K562 (cell line): ENCODE data around the gene BORA. TPM values are rescaled to one million over a fixed set of nuclear protein-coding genes. Genes with fewer than 3 reads are reported as not detected.
A peak's percentile ranks its signal among the peaks of the same experiment; 100 is the strongest.

Experiments used
- ADNP ChIP-seq: fragments of 200-800 bp; sonication (Bioruptor generic); IDR thresholded peaks from 2 replicates; pipeline ENCODE4 v1.6.1; 2016; ENCODE audit warnings: missing genetic modification characterization, missing compliant biosample characterization
- ARID3B ChIP-seq: fragments of 250-450 bp; sonication (Bioruptor Pico); IDR thresholded peaks from 2 replicates; pipeline ENCODE4 v1.4.0; 2020; ENCODE audit warnings: borderline replicate concordance
- ATF4 ChIP-seq: fragments of 450-650 bp; formaldehyde crosslinking; IDR thresholded peaks from 2 replicates; pipeline ENCODE4 v1.4.0; 2022; ENCODE audit warnings: mild to moderate bottlenecking, moderate library complexity
- ERF ChIP-seq: fragments of 450-650 bp; formaldehyde crosslinking; IDR thresholded peaks from 2 replicates; pipeline ENCODE4 v1.4.0; 2020; ENCODE audit warnings: mild to moderate bottlenecking, mixed read lengths
- FOXJ3 ChIP-seq: sonication (generic); formaldehyde crosslinking; IDR thresholded peaks from 2 replicates; pipeline ENCODE4 v1.4.0; 2020; ENCODE audit warnings: mild to moderate bottlenecking, missing genetic modification reagents
- KLF13 ChIP-seq: fragments of 450-650 bp; IDR thresholded peaks from 2 replicates; pipeline ENCODE4 v1.6.1; 2016; ENCODE audit warnings: missing genetic modification characterization, low read depth, mild to moderate bottlenecking, missing compliant biosample characterization, moderate library complexity, borderline replicate concordance
- NONO ChIP-seq, 2 experiments: fragments of 200-400 bp in 1 of 2; fragments of 450-650 bp in 1 of 2; formaldehyde crosslinking in 1 of 2; IDR thresholded peaks; 2 replicates each; pipeline ENCODE4 v1.6.1; 2017; ENCODE audit warnings: low read depth in 2 of 2, mild to moderate bottlenecking in 2 of 2, moderate library complexity in 2 of 2, low read length in 1 of 2
- PHF21A ChIP-seq: fragments of 450-650 bp; IDR thresholded peaks from 2 replicates; pipeline ENCODE4 v1.6.1; 2017; ENCODE audit warnings: low read depth, borderline replicate concordance
- RBM17 ChIP-seq: fragments of 200-400 bp; formaldehyde crosslinking; IDR thresholded peaks from 2 replicates; pipeline ENCODE4 v1.6.1; 2017; ENCODE audit warnings: low read depth, mild to moderate bottlenecking, low read length, borderline replicate concordance
- SAFB ChIP-seq: fragments of 200-400 bp; formaldehyde crosslinking; IDR thresholded peaks from 2 replicates; pipeline ENCODE4 v1.6.1; 2017; ENCODE audit warnings: low read depth, low read length, borderline replicate concordance
- SMAD2 ChIP-seq: fragments of 150-350 bp; IDR thresholded peaks from 2 replicates; pipeline ENCODE4 v1.6.1; 2014; ENCODE audit warnings: low read depth, mild to moderate bottlenecking, low read length
- SMARCE1 ChIP-seq: fragments of 450-650 bp; IDR thresholded peaks from 2 replicates; pipeline ENCODE4 v1.7.1; 2016; ENCODE audit warnings: mild to moderate bottlenecking
- SP1 ChIP-seq: sonication (generic); formaldehyde crosslinking; IDR thresholded peaks from 2 replicates; pipeline ENCODE4 v1.8.1; 2022; ENCODE audit warnings: mild to moderate bottlenecking, missing genetic modification reagents
- STAT6 ChIP-seq: sonication (generic); formaldehyde crosslinking; IDR thresholded peaks from 2 replicates; pipeline ENCODE4 v1.8.1; 2023; ENCODE audit warnings: mild to moderate bottlenecking, missing genetic modification reagents
- SUPT5H ChIP-seq: fragments of 450-650 bp; IDR thresholded peaks from 2 replicates; pipeline ENCODE4 v1.6.1; 2016
- TAF1 ChIP-seq: IDR thresholded peaks from 2 replicates; pipeline ENCODE4 v1.6.1; 2011; ENCODE audit warnings: mild to moderate bottlenecking, low read length, moderate library complexity; ENCODE audit not compliant: insufficient read depth, control insufficient read depth, severe bottlenecking; ENCODE audit errors: extremely low read depth
- THRA ChIP-seq: fragments of 450-650 bp; IDR thresholded peaks from 2 replicates; pipeline ENCODE4 v1.6.1; 2017; ENCODE audit warnings: mild to moderate bottlenecking, moderate library complexity
- ZBTB5 ChIP-seq: fragments of 450-650 bp; IDR thresholded peaks from 2 replicates; pipeline ENCODE4 v1.6.1; 2017; ENCODE audit warnings: antibody characterized with exemption
- ZNF316 ChIP-seq: fragments of 450-650 bp; IDR thresholded peaks from 2 replicates; pipeline ENCODE4 v1.6.1; 2016
- polyA plus RNA-seq, 8 experiments: library from polyadenylated mRNA; depleted of rRNA in 4 of 8; stranded (reverse) in 5 of 8; unstranded in 3 of 8; fragments of >200 nt; fragmentation: Nextera tagmentation in 2 of 8; fragmentation: Illumina TruSeq in 1 of 8; extraction: Ambion mirVana in 2 of 8; extraction: Trizol in 1 of 8; gene quantifications; 2 replicates each; pipeline versions ENCODE4 v1.2.1 to v1.2.3, GENCODE V29; 2011 to 2014; ENCODE audit warnings: inconsistent platforms in 1 of 8, missing spikeins in 1 of 8
- total RNA-seq, 7 experiments: library from RNA; depleted of rRNA in 6 of 7; stranded (reverse); fragments of >200 nt in 6 of 7; fragmentation: Illumina TruSeq in 2 of 7; extraction: Trizol in 2 of 7; gene quantifications; 2 replicates each; pipeline versions ENCODE4 v1.2.1 to v1.2.3, GENCODE V29; 2011 to 2021; ENCODE audit warnings: low replicate concordance in 1 of 7

BORA gene
- total and polyA plus RNA-seq, 9 of the 15 experiments (the other 6 are each of a cell fraction or from before 2014, with no cell fraction given): 12.4 to 21.5 (median 18.2) TPM

- TF ChIP-seq SAFB: no peak
- TF ChIP-seq NONO (IDR thresholded peaks at IDR 0.05; ENCODE audit: low read depth in 2 of 2, low read length in 1 of 2): no peak
- no peak for TF ChIP-seq RBM17
- TF ChIP-seq ZBTB5: no peak
- TF ChIP-seq ERF: no peak
- peak; percentile 63 for TF ChIP-seq SP1 (CRISPR knock-in tag)
- TF ChIP-seq KLF13 (tag): no peak
- peak; percentile 51 for TF ChIP-seq TAF1
- no peak for TF ChIP-seq FOXJ3 (CRISPR knock-in tag)
- TF ChIP-seq ZNF316: no peak
- peak; percentile 85 for TF ChIP-seq SUPT5H
- no peak for TF ChIP-seq ARID3B (CRISPR knock-in tag)
- no peak for TF ChIP-seq SMAD2
- TF ChIP-seq THRA: no peak
- no peak for TF ChIP-seq ADNP (tag)
- no peak for TF ChIP-seq PHF21A
- TF ChIP-seq SMARCE1: no peak
- TF ChIP-seq ATF4 (CRISPR knock-in tag): no peak
- TF ChIP-seq STAT6: no peak
These were observed 54.0 kb downstream of the BORA start, which contains the start of the genes DIS3 and PIBF1 (continued) for GRCh38 chr13:72781451-72782439.
